NCI-H460 (cell line): Measurements from ENCODE around the gene ATF4. TPM values are rescaled to one million over a fixed set of nuclear protein-coding genes. Genes with fewer than 3 reads are reported as not detected.

Source experiments
- DNase-seq: peaks from one replicate; pipeline ENCODE4 v3.0.0-alpha.2; 2016; ENCODE audit warnings: low read depth; ENCODE audit errors: extremely low read depth
- polyA plus RNA-seq: library from polyadenylated mRNA; depleted of rRNA; stranded (reverse); fragments of >200 nt; gene quantifications from 2 replicates; pipeline ENCODE4 v1.2.3, GENCODE V29; 2014; cell fraction: nucleus; rRNA removed
- total RNA-seq: library from RNA; depleted of rRNA; stranded (reverse); fragments of >200 nt; shearing (Covaris generic); gene quantifications from 2 replicates; pipeline ENCODE4 v1.2.3, GENCODE V29; 2014; rRNA removed

ATF4 gene
- 816 and 819 TPM in 2 replicates for total RNA-seq
- 552 and 568 TPM in 2 replicates for polyA plus RNA-seq

GRCh38 chr22:39520226-39521105 is at the start of gene ATF4:
TSS of gene ATF4 (plus strand) at chr22:39520562. CDS start at chr22:39521446, 884 bp downstream.
- DNase-seq: no peak

DNA sequence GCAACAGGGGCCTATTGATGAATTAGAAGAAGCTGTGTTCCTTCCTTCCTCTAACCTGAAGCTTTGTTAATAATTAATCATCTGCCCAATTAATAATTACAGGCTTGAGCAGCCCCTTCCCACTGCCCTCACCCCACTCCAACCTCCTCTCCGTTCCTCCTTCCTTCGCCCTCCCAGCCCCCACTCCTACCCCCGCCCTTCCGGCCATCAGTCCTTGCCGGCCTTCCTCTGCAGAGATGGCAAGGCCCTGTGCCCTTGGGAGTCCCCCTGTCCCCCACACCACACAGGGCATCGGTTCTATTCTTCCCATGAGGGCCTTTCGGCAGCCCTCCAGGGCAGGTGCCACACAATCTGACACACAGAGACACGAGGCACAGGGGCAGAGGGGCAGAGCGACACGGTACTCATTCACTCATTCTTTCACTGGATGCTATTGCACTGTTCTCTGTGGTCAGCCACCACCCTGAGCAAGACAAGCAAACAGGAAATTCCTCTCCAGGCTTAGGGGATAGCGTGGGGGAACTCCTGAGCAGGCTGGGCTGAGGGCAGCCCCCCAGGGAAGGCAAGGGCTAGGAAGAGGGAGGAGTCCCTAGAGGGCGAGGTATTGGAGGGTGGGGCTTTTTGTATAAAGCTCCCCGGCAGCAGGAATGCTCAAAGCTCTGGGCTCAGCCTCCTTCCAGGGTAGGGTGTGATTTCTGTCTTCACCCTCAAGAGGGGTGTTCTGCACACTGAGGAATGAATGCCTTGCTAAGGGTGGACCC is 48.8 kb upstream of the ATF4 start:
- no peak for DNase-seq

DNA sequence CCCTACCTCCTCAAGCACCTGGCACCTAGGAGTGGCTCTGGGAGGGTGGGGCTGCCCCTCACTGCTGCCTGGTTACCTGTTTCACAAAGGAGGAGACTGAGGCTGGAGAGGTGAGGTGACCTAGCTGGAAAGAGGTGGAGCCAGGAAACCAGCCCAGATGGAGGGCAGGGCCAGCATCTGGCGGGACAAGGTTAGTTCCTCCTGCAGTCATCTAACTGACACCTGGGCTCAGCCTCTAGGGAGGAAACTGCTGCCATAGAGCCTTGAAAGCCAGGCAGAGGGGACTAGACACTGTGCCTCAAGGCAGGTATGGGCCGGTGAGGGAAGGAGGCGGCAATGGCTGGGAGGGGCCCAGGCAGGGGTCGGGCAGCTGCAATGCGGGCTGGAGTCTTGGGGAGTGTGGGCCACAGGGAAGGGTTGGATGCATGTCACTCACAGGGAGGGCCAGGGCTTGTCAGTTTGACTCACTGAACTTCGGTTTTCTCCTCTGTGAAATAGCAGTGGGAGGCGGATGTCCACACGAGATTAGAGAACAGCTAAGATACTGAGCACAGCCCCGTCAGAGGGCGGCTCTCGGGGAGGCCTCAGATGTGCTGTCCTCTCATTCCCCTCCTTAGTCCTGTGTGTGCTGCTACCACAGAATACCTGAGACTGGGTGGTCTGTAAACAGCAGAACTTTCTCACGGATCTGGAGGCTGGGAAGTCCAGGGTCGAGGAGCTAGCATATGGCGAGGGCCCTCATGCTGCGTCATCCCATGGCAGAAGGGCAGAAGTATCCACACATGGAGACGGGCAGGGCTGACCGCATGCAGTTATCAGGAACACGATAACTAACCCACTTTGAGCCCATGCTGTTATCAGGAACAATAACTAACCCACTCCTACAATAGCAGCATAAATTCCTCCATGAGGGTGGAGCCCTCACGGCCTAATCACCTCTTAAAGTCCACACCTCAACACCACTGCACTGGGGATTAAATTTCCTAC is 47.5 kb upstream of the ATF4 start:
- no peak for DNase-seq

DNA sequence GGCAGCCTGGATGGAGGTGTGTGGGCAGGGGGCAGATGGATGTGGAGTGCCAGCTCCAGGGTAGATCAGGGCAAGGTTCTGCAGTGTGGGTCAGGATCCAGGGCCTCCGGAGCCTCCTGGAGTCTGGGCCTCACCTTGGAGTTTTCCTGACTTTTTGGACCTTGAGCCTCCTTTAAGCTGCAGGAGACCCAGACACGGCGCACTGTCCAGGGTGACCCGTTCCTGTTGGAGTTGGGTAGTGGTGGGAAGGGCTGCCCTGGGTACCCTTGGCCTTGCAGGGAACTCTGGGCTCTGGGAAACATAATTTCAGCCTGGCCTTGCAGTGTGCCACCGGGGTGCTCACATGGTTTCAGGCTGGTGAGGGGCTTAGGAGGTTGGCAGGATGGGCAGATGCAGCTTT is 46.5 kb upstream of the ATF4 start:
- DNase-seq: no peak

- DNase-seq: no peak
Observed at GRCh38 chr22:39474351-39475111, 45.8 kb upstream of the ATF4 start.

GRCh38 chr22:39475337-39475736 is 45.0 kb upstream of the ATF4 start:
- no peak for DNase-seq

DNA sequence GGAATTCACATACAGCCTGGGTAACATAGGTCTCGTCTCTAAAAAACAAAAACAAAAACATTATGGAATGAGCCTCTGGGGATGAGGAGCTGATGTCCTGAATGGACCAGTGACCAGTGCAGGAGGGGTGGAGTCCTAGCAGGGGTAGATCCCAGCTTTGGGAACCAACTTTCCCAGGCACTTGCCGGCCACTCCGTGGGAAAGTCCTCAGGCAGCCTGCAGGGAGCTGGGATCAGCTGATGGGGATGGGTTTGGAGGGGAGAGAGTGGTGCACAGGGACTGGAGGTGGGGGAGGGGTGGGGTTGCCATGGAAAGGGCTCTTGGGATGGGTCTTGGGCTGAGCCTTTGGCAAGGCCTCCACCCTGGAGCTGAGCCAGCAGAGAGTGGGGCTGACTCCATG is 44.5 kb upstream of the ATF4 start:
- DNase-seq: no peak

GRCh38 chr22:39476664-39477063 is 43.7 kb upstream of the ATF4 start:
- no peak for DNase-seq

- no peak for DNase-seq
Observed at GRCh38 chr22:39477542-39477941, 42.8 kb upstream of the ATF4 start.

DNA sequence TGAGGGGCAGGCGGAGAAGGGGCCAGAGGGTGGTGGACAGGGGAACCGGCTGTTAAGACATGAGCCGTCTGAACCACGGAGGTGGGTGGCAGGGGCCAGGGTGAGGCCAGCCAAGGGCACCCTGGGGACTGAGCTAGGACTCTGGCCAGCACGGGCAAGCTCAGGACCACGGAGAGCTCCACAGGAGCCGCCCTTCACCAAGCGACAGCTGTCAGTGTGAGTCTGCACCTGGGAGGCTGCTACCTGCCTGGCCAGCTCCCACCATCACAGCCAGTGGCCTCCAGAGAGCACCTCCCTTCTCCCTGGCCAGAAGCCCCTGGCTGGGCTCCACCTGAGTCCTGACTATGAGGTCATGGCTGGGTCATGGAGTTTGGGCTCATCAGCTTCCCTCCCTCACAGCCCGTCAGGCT is 41.9 kb upstream of the ATF4 start:
- no peak for DNase-seq

- no peak for DNase-seq
Observed at GRCh38 chr22:39479254-39479653, 41.1 kb upstream of the ATF4 start.

- DNase-seq: no peak
Observed at GRCh38 chr22:39480557-39480956, 39.8 kb upstream of the ATF4 start.

DNA sequence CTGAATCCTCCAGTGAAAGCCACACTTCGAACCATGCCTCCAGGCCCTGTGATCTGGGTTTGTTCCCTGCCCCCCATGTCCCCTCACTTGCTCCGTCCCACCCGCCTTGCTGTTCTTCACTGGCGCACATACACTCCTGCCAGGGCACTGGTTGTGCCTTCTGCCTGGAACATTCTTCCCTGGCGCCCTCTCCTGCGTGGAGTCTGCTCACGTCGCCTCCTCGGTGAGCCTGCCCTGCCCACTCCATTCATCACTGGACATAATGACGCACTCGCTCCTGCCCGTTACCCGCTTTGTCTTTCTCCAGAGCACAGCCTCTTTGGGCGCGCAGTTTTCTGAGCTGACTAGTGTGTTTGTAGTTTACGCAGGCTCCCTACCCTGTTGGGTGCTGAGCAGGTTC is 39.3 kb upstream of the ATF4 start:
- no peak for DNase-seq

GRCh38 chr22:39481595-39481994 is 38.8 kb upstream of the ATF4 start:
- DNase-seq: no peak

DNA sequence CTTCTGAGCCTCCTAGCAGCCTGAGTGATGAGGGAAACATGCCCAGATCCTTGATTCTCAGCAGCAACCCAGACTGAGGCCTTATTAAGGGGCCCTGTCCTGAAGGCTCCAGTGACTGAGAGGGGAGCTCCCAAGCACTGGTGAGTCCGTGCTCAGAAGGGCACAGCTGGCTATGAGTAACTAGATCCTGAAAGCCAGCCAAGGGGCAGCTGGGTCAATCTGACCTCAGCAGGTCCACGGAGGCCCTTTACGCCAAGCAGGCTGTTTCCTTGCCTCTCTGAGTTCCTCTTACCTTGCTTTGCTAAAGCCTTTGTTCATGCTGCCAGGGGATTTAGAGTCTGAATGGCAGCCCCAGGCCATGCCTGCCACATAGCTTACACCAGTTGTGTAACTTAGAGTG is 37.6 kb upstream of the ATF4 start:
- no peak for DNase-seq

GRCh38 chr22:39486951-39487825 is 33.2 kb upstream of the ATF4 start:
- no peak for DNase-seq

DNA sequence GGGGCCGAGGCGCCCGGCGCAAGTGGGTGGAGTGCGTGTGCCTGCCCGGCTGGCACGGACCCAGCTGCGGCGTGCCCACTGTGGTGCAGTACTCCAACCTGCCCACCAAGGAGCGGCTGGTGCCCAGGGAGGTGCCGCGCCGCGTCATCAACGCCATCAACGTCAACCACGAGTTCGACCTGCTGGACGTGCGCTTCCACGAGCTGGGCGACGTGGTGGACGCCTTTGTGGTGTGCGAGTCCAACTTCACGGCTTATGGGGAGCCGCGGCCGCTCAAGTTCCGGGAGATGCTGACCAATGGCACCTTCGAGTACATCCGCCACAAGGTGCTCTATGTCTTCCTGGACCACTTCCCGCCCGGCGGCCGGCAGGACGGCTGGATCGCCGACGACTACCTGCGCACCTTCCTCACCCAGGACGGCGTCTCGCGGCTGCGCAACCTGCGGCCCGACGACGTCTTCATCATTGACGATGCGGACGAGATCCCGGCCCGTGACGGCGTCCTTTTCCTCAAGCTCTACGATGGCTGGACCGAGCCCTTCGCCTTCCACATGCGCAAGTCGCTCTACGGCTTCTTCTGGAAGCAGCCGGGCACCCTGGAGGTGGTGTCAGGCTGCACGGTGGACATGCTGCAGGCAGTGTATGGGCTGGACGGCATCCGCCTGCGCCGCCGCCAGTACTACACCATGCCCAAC is 32.4 kb upstream of the ATF4 start:
- no peak for DNase-seq

DNA sequence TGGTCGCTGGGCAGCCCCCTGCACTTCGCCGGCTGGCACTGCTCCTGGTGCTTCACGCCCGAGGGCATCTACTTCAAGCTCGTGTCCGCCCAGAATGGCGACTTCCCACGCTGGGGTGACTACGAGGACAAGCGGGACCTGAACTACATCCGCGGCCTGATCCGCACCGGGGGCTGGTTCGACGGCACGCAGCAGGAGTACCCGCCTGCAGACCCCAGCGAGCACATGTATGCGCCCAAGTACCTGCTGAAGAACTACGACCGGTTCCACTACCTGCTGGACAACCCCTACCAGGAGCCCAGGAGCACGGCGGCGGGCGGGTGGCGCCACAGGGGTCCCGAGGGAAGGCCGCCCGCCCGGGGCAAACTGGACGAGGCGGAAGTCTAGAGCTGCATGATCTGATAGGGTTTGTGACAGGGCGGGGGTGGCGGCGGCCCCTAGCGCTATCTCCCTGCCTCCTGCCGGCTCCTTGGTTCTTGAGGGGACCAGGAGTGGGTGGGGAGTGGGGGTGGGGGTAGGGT is 31.7 kb upstream of the ATF4 start:
- DNase-seq: no peak
